K562 (cell line): ENCODE measurements around the gene SERPINA5. TPM values are rescaled to one million over a fixed set of nuclear protein-coding genes. Genes with fewer than 3 reads are reported as not detected.

Experiments
- ATAC-seq: fragments of 200-7000 bp; cut with Tn5 transposase; 3 replicates; pipeline ENCODE4 v1.9.1; 2020; ENCODE audit warnings: moderate library complexity
- BruUV-seq: library from RNA; stranded (reverse); fragments of 400-500 nt; replicated peaks from 2 replicates; lab custom pipeline; 2021; lab: Mats Ljungman, UMichigan
- CTCF ChIA-PET: fragments of 300-600 bp; formaldehyde crosslinking; extraction: SDS; loops from one replicate; lab custom pipeline; 2021; ENCODE audit warnings: low intra/inter-chr PET ratio; lab: Yijun Ruan, JAX
- POLR2A ChIA-PET: fragments of 300-600, 350-650 bp; sonication (Branson Sonifier 250); formaldehyde crosslinking; extraction: SDS; loops from one replicate; lab custom pipeline; 2021; ENCODE audit warnings: antibody characterized with exemption, inconsistent platforms; lab: Yijun Ruan, JAX
- DNase-seq, 4 experiments: peaks; one replicate each; pipeline versions ENCODE4 v3.0.0 to v3.0.0-alpha.2; 2011 to 2018; ENCODE audit warnings: low spot score in 3 of 4, mixed read lengths in 3 of 4; ENCODE audit errors: extremely low read depth in 1 of 4
- FAIRE-seq: peaks from 2 replicates; lab custom pipeline; 2011; peaks lifted over from hg19 to GRCh38; lab: Jason Lieb, UNC
- H2AFZ ChIP-seq: 2 replicates; pipeline ENCODE4 v1.6.0; 2011; ENCODE audit warnings: low read depth, low read length, control low read depth, inconsistent platforms
- H3K27ac ChIP-seq: fragments of 200-600 bp; 3 replicates; pipeline ENCODE4 v1.8.0; 2011; ENCODE audit warnings: low read depth, mild to moderate bottlenecking, control low read depth, inconsistent platforms, low read length, moderate library complexity, mixed read lengths; ENCODE audit errors: extremely low read depth
- H3K27me3 ChIP-seq, 2 experiments: fragments of 300-600 bp in 1 of 2; 2 replicates in 1 of 2; 3 replicates in 1 of 2; pipeline versions ENCODE4 v1.6.0 to v1.8.0; 2011; ENCODE audit warnings: inconsistent platforms in 2 of 2, low read length in 2 of 2, mild to moderate bottlenecking in 1 of 2, mixed read lengths in 1 of 2, moderate library complexity in 1 of 2; ENCODE audit not compliant: control insufficient read depth in 2 of 2, insufficient read depth in 2 of 2
- H3K36me3 ChIP-seq: fragments of 300-600 bp; 3 replicates; pipeline ENCODE4 v1.8.0; 2011; ENCODE audit warnings: mild to moderate bottlenecking, low read length, inconsistent platforms; ENCODE audit not compliant: control insufficient read depth, insufficient read depth
- H3K4me1 ChIP-seq, 2 experiments: fragments of 200-600 bp in 1 of 2; replicated peaks in 1 of 2; 2 replicates in 1 of 2; 3 replicates in 1 of 2; pipeline versions ENCODE4 v1.5.1 to v1.8.0; 2011; ENCODE audit warnings: inconsistent platforms in 2 of 2, low read length in 2 of 2, mild to moderate bottlenecking in 1 of 2, mixed read lengths in 1 of 2, moderate library complexity in 1 of 2; ENCODE audit not compliant: control insufficient read depth in 2 of 2, insufficient read depth in 2 of 2
- H3K4me2 ChIP-seq: 2 replicates; pipeline ENCODE4 v1.6.1; 2011; ENCODE audit warnings: low read length, control low read depth, inconsistent platforms, mixed read lengths; ENCODE audit not compliant: insufficient read depth
- H3K4me3 ChIP-seq: fragments of 200-600 bp; sonication (generic), shearing (Covaris generic); 2 replicates; pipeline ENCODE4 v1.5.1; 2016; ENCODE audit warnings: control low read depth, inconsistent platforms
- H3K79me2 ChIP-seq: fragments of 200-600 bp; 3 replicates; pipeline ENCODE4 v1.8.0; 2011; ENCODE audit warnings: low read length, inconsistent platforms; ENCODE audit not compliant: control insufficient read depth, insufficient read depth
- H3K9ac ChIP-seq, 2 experiments: 2 replicates each; pipeline versions ENCODE4 v1.6.0 to v1.6.1; 2011; ENCODE audit warnings: low read depth in 2 of 2, low read length in 2 of 2, control low read depth in 1 of 2, inconsistent platforms in 1 of 2, mild to moderate bottlenecking in 1 of 2, mixed read lengths in 1 of 2; ENCODE audit not compliant: insufficient read depth in 1 of 2
- H3K9me1 ChIP-seq: one replicate; pipeline ENCODE4 v1.6.0; 2011; ENCODE audit warnings: inconsistent platforms, mild to moderate bottlenecking, low read length, moderate library complexity; ENCODE audit not compliant: control insufficient read depth, insufficient read depth
- H3K9me3 ChIP-seq: replicated peaks from 2 replicates; pipeline ENCODE4 v1.5.1; 2011; ENCODE audit warnings: low read depth, low read length, inconsistent platforms; ENCODE audit not compliant: control insufficient read depth, insufficient read depth
- H4K20me1 ChIP-seq: replicated peaks from 2 replicates; pipeline ENCODE4 v1.6.1; 2011; ENCODE audit warnings: low read length, inconsistent platforms, mixed read lengths; ENCODE audit not compliant: control insufficient read depth, insufficient read depth
- BMI1 ChIP-seq: fragments of 150-350 bp; IDR thresholded peaks from 2 replicates; pipeline ENCODE4 v1.6.1; 2014; ENCODE audit warnings: low read length
- CHCHD3 ChIP-seq: fragments of 250-450 bp; sonication (Bioruptor Pico); IDR thresholded peaks from 2 replicates; pipeline ENCODE4 v2.1.2; 2022; ENCODE audit warnings: mild to moderate bottlenecking
- DPF2 ChIP-seq: fragments of 450-650 bp; IDR thresholded peaks from 2 replicates; pipeline ENCODE4 v1.6.1; 2016
- RBM17 ChIP-seq: fragments of 200-400 bp; formaldehyde crosslinking; IDR thresholded peaks from 2 replicates; pipeline ENCODE4 v1.6.1; 2017; ENCODE audit warnings: low read depth, mild to moderate bottlenecking, low read length, borderline replicate concordance
- SRF ChIP-seq, 2 experiments: fragments of 250-450, 450-650 bp in 1 of 2; sonication (Bioruptor Pico) in 1 of 2; sonication (generic) in 1 of 2; formaldehyde crosslinking; IDR thresholded peaks; 2 replicates each; pipeline versions ENCODE4 v1.5.0 to v1.5.1; 2020 to 2022; ENCODE audit warnings: mild to moderate bottlenecking in 1 of 2, missing genetic modification reagents in 1 of 2
- TARDBP ChIP-seq: fragments of 450-650 bp; IDR thresholded peaks from 2 replicates; pipeline ENCODE4 v1.6.1; 2016
- U2AF2 ChIP-seq: fragments of 200-400 bp; formaldehyde crosslinking; optimal IDR thresholded peaks from 2 replicates; pipeline ENCODE3; 2017; ENCODE audit warnings: low read depth, mild to moderate bottlenecking, low read length
- ZNF143 ChIP-seq: sonication (generic); formaldehyde crosslinking; IDR thresholded peaks from 2 replicates; pipeline ENCODE4 v1.9.0; 2022; ENCODE audit warnings: mild to moderate bottlenecking, missing genetic modification reagents
- ZNF23 ChIP-seq: fragments of 250-450 bp; sonication (Bioruptor Pico); IDR thresholded peaks from 2 replicates; pipeline ENCODE4 v1.4.0; 2020; ENCODE audit warnings: mild to moderate bottlenecking
- WGBS: fragments of 100-300 bp; shearing (Covaris generic); methylation state at CpG from one replicate; pipeline ENCODE4 v1.1.6; 2016; ENCODE audit warnings: low coverage, mixed read lengths; ENCODE audit not compliant: insufficient coverage; ENCODE audit errors: missing lambda C conversion rate; 5-methylcytosine and 5-hydroxymethylcytosine counted together
- in situ Hi-C: fragments of 300-500 bp; cut with MboI; formaldehyde crosslinking; loops from 4 replicates; pipeline ENCODE4 v1.15.0; 2018; ENCODE audit warnings: inconsistent platforms, mixed read lengths
- intact Hi-C: fragments of 100-400 bp; cut with micrococcal nuclease; formaldehyde crosslinking; loops from 2 replicates; pipeline ENCODE4 v1.14.2; 2022
- polyA plus RNA-seq, 8 experiments: library from polyadenylated mRNA; depleted of rRNA in 4 of 8; stranded (reverse) in 5 of 8; unstranded in 3 of 8; fragments of >200 nt; fragmentation: Nextera tagmentation in 2 of 8; fragmentation: Illumina TruSeq in 1 of 8; extraction: Ambion mirVana in 2 of 8; extraction: Trizol in 1 of 8; gene quantifications; 2 replicates each; pipeline versions ENCODE4 v1.2.1 to v1.2.3, GENCODE V29; 2011 to 2014; ENCODE audit warnings: inconsistent platforms in 1 of 8, missing spikeins in 1 of 8
- total RNA-seq, 7 experiments: library from RNA; depleted of rRNA in 6 of 7; stranded (reverse); fragments of >200 nt in 6 of 7; fragmentation: Illumina TruSeq in 2 of 7; extraction: Trizol in 2 of 7; gene quantifications; 2 replicates each; pipeline versions ENCODE4 v1.2.1 to v1.2.3, GENCODE V29; 2011 to 2021; ENCODE audit warnings: low replicate concordance in 1 of 7
- TF ChIP-seq, protein P1 (sequence below): fragments of 450-650 bp; conservative IDR thresholded peaks from 2 replicates; pipeline ENCODE4 v1.6.1; 2016; ENCODE audit warnings: missing genetic modification characterization, low read depth, mild to moderate bottlenecking, control low read depth, missing compliant biosample characterization
- TF ChIP-seq, protein P2 (sequence below): sonication (generic); formaldehyde crosslinking; IDR thresholded peaks from 2 replicates; pipeline ENCODE4 v1.8.1; 2023; ENCODE audit warnings: mild to moderate bottlenecking, missing genetic modification reagents
- TF ChIP-seq, protein P3 (sequence below): sonication (generic); formaldehyde crosslinking; IDR thresholded peaks from 2 replicates; pipeline ENCODE4 v1.8.1; 2023; ENCODE audit warnings: mild to moderate bottlenecking, missing genetic modification reagents

The SERPINA5 gene
- total and polyA plus RNA-seq, 9 of the 15 experiments (the other 6 are each of a cell fraction or from before 2014, with no cell fraction given), result 0.38 TPM; not detected in 8

DNA sequence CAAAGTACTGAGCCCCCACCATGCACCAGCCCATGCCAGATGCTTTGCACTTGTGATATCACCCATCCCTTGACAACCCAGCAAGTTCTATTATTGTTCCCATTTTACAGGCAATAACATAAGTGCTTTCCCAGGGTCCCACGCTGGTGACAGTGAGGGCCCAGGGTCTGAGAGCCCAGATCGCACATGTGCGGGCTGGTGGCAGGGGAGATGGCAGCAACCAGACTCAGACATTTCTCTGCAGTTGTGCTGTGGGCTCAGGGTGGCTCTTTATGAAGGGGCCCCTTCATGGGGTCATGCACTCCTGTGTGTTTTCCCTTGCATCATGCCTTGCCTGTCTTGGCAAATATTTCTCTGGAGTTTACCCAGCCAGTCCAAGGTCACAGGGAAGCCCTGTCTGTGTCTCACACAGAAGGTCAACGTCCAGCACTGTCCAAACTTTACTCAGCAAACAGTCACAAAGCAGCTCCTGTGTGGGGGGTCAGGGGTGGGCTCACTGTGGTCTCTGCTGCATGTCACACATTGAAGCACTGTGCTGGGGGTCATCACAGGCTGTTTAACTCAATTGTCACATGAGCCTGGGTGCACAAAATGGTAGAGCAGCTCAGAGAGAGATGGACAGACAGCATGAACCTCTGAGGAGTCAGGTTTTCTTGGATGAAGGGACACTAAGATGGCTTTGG lies 12.7 kb downstream of the SERPINA5 start:
- no peaks in the 10 kb centered on the region for H3K36me3 ChIP-seq
- no peaks in the 10 kb centered on the region for H3K27me3 ChIP-seq
- H3K4me1 ChIP-seq, result no peaks in the 10 kb centered on the region
- no peak overlapping the region for H3K27ac ChIP-seq
- ATAC-seq (no peak), DNase-seq (no peak), FAIRE-seq (no peak)
- no peaks in the 10 kb centered on the region for H3K9me1 ChIP-seq
- POLR2A ChIA-PET, result no interaction called here
- H3K9me3 ChIP-seq, result no peaks in the 10 kb centered on the region
- WGBS, result 5% methylated on average over 4 of the region's 4 CpGs
- no peak overlapping the region; a peak in 1 of 4 replicates for H3K9ac ChIP-seq
- intact Hi-C loops, result no loop called here
- H2AFZ ChIP-seq, result no peak overlapping the region
- no peaks in the 10 kb centered on the region for H4K20me1 ChIP-seq
- no peak overlapping the region for H3K4me2 ChIP-seq
- TF ChIP-seq ZNF143 (CRISPR knock-in tag) (no peak), ZNF23 (CRISPR knock-in tag) (no peak), TARDBP (no peak), SRF (CRISPR knock-in tag; IDR thresholded peaks at IDR 0.05) (no peak), DPF2 (no peak), RBM17 (no peak), CHCHD3 (CRISPR knock-in tag) (no peak), U2AF2 (no peak), BMI1 (no peak)
- TF ChIP-seq, protein P1, sequence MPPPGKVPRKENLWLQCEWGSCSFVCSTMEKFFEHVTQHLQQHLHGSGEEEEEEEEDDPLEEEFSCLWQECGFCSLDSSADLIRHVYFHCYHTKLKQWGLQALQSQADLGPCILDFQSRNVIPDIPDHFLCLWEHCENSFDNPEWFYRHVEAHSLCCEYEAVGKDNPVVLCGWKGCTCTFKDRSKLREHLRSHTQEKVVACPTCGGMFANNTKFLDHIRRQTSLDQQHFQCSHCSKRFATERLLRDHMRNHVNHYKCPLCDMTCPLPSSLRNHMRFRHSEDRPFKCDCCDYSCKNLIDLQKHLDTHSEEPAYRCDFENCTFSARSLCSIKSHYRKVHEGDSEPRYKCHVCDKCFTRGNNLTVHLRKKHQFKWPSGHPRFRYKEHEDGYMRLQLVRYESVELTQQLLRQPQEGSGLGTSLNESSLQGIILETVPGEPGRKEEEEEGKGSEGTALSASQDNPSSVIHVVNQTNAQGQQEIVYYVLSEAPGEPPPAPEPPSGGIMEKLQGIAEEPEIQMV (tag), result no peak
- TF ChIP-seq, protein P2, sequence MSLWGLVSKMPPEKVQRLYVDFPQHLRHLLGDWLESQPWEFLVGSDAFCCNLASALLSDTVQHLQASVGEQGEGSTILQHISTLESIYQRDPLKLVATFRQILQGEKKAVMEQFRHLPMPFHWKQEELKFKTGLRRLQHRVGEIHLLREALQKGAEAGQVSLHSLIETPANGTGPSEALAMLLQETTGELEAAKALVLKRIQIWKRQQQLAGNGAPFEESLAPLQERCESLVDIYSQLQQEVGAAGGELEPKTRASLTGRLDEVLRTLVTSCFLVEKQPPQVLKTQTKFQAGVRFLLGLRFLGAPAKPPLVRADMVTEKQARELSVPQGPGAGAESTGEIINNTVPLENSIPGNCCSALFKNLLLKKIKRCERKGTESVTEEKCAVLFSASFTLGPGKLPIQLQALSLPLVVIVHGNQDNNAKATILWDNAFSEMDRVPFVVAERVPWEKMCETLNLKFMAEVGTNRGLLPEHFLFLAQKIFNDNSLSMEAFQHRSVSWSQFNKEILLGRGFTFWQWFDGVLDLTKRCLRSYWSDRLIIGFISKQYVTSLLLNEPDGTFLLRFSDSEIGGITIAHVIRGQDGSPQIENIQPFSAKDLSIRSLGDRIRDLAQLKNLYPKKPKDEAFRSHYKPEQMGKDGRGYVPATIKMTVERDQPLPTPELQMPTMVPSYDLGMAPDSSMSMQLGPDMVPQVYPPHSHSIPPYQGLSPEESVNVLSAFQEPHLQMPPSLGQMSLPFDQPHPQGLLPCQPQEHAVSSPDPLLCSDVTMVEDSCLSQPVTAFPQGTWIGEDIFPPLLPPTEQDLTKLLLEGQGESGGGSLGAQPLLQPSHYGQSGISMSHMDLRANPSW, result no peak
- TF ChIP-seq, protein P3, sequence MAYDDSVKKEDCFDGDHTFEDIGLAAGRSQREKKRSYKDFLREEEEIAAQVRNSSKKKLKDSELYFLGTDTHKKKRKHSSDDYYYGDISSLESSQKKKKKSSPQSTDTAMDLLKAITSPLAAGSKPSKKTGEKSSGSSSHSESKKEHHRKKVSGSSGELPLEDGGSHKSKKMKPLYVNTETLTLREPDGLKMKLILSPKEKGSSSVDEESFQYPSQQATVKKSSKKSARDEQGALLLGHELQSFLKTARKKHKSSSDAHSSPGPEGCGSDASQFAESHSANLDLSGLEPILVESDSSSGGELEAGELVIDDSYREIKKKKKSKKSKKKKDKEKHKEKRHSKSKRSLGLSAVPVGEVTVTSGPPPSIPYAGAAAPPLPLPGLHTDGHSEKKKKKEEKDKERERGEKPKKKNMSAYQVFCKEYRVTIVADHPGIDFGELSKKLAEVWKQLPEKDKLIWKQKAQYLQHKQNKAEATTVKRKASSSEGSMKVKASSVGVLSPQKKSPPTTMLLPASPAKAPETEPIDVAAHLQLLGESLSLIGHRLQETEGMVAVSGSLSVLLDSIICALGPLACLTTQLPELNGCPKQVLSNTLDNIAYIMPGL (CRISPR knock-in tag), result no peak
- in situ Hi-C loops, result no loop called here
- no TSS peak for BruUV-seq
- CTCF ChIA-PET, result no interaction called here
- H3K79me2 ChIP-seq, result no peaks in the 10 kb centered on the region
- no peak overlapping the region for H3K4me3 ChIP-seq
